Sigmoid colon (tissue), 7 donors: ENCODE results near the gene DMBT1. TPM values are rescaled to one million over a fixed set of nuclear protein-coding genes. Genes with fewer than 3 reads are reported as not detected.

Source experiments
- DNase-seq: peaks from one replicate; pipeline ENCODE4 v3.0.0-alpha.2; 2019
- H3K27ac ChIP-seq, 4 donors: fragments of 200-600 bp; sonication (generic); one replicate each; pipeline ENCODE4 v1.5.1; 2016 to 2019; ENCODE audit warnings: mild to moderate bottlenecking in 1 of 4
- H3K27me3 ChIP-seq, 3 donors: fragments of 200-600 bp; sonication (generic); one replicate each; pipeline ENCODE4 v1.5.1; 2019; ENCODE audit warnings: mild to moderate bottlenecking in 1 of 3
- H3K36me3 ChIP-seq, 4 donors: fragments of 200-600 bp; sonication (generic); one replicate each; pipeline ENCODE4 v1.5.1; 2016 to 2019
- H3K4me1 ChIP-seq, 4 donors: fragments of 200-600 bp; sonication (generic); one replicate each; pipeline ENCODE4 v1.5.1; 2017 to 2019
- H3K4me3 ChIP-seq, 4 donors: fragments of 200-600 bp; sonication (generic); one replicate each; pipeline ENCODE4 v1.5.1; 2017 to 2019; ENCODE audit warnings: mild to moderate bottlenecking in 2 of 4, moderate library complexity in 1 of 4
- H3K9me3 ChIP-seq, 4 donors: fragments of 200-600 bp in 3 of 4; sonication (generic) in 3 of 4; one replicate each; pipeline versions ENCODE4 v1.5.1 to v1.6.1; 2013 to 2019
- CTCF ChIP-seq, 4 experiments: fragments of 450-650 bp in 3 of 4; fragments of 200-600 bp in 1 of 4; IDR thresholded peaks; one replicate each; pipeline ENCODE4 v1.5.1; 2016 to 2019; ENCODE audit warnings: antibody characterized with exemption in 4 of 4, mild to moderate bottlenecking in 3 of 4, moderate library complexity in 2 of 4
- EP300 ChIP-seq, 4 donors: sonication (generic); formaldehyde crosslinking; IDR thresholded peaks; one replicate each; pipeline ENCODE4 v1.6.1; 2017; ENCODE audit warnings: antibody characterized with exemption in 4 of 4
- POLR2A ChIP-seq, 2 donors: fragments of 450-650 bp; IDR thresholded peaks; one replicate each; pipeline ENCODE4 v1.6.1; 2016; ENCODE audit warnings: antibody characterized with exemption in 2 of 2, mild to moderate bottlenecking in 2 of 2, moderate library complexity in 2 of 2
- POLR2AphosphoS5 ChIP-seq, 4 donors: sonication (generic); formaldehyde crosslinking; IDR thresholded peaks; one replicate each; pipeline ENCODE4 v1.6.1; 2017; ENCODE audit warnings: antibody characterized with exemption in 4 of 4
- WGBS, 2 donors: extraction: QIAGEN DNeasy Blood & Tissue Kit; methylation state at CpG; one replicate each; pipeline ENCODE4 v1.1.7; 2013; 5-methylcytosine and 5-hydroxymethylcytosine counted together
- intact Hi-C: fragments of 100-400 bp; cut with DNase I; formaldehyde crosslinking; loops from one replicate; pipeline ENCODE4 v1.15.1; 2023
- polyA plus RNA-seq, 3 donors: library from polyadenylated mRNA; stranded (reverse); fragments of 200-250 nt; gene quantifications; one replicate each; pipeline ENCODE4 v1.2.3, GENCODE V29; 2013
- total RNA-seq, 4 donors: library from RNA; depleted of rRNA; stranded (reverse); fragments of >200 nt; gene quantifications; one replicate each; pipeline ENCODE4 v1.1.0, GENCODE V29; 2016
- donor health status: healthy with polysubstance abuse.
- donor health status: Bipolar disorder and iron deficiency.
- donor health status: healthy.

Gene DMBT1
- total and polyA plus RNA-seq, 7 donors, result under 0.01 to 677 (median 1.2) TPM; not detected in 2

GRCh38 chr10:122551450-122551849 lies 9.1 kb upstream of the DMBT1 start:
- no peaks in the 10 kb centered on the region for H3K4me1 ChIP-seq
- no peaks in the 10 kb centered on the region for H3K36me3 ChIP-seq
- no peaks in the 10 kb centered on the region for H3K27me3 ChIP-seq
- no peaks in the 10 kb centered on the region for H3K9me3 ChIP-seq
- no peak overlapping the region for H3K4me3 ChIP-seq
- no peak for DNase-seq
- no peak overlapping the region for H3K27ac ChIP-seq
- TF ChIP-seq CTCF (IDR thresholded peaks at IDR 0.05) (no peak), POLR2A (IDR thresholded peaks at IDR 0.05) (no peak), POLR2AphosphoS5 (IDR thresholded peaks at IDR 0.05) (no peak), EP300 (IDR thresholded peaks at IDR 0.05) (no peak)
- WGBS, 2 donors, result 63 to 83% methylated on average over 9 of the region's 9 CpGs
- intact Hi-C loops, result no loop called here

- Histone ChIP-seq H3K36me3 (no peaks in the 10 kb centered on the region), H3K27ac (no peak overlapping the region), H3K4me1 (no peaks in the 10 kb centered on the region), H3K9me3 (no peaks in the 10 kb centered on the region), H3K27me3 (peaks cover 0 to 7% (median 0%) of the 10 kb centered on the region in 3 donors), H3K4me3 (no peak overlapping the region)
- TF ChIP-seq EP300 (IDR thresholded peaks at IDR 0.05), result no peak
- TF ChIP-seq POLR2A (IDR thresholded peaks at IDR 0.05), result no peak
- no peak for TF ChIP-seq POLR2AphosphoS5 (IDR thresholded peaks at IDR 0.05)
- TF ChIP-seq CTCF (IDR thresholded peaks at IDR 0.05), result no peak
- DNase-seq, result no peak
- intact Hi-C loops, result no loop called here
- 93 to 94% methylated on average over 6 of the region's 6 CpGs for WGBS, 2 donors
Observed at GRCh38 chr10:122553341-122553740, 7.2 kb upstream of the DMBT1 start.

GRCh38 chr10:122554131-122555036 lies 6.2 kb upstream of the DMBT1 start:
- DNase-seq, result no peak
- H3K27ac ChIP-seq, result no peak overlapping the region
- no peaks in the 10 kb centered on the region for H3K4me1 ChIP-seq
- H3K27me3 ChIP-seq, result peaks cover 0 to 7% (median 0%) of the 10 kb centered on the region in 3 donors
- no peaks in the 10 kb centered on the region for H3K36me3 ChIP-seq
- 83 to 84% methylated on average over 6 of the region's 6 CpGs for WGBS, 2 donors
- H3K9me3 ChIP-seq, result no peaks in the 10 kb centered on the region
- TF ChIP-seq POLR2A (IDR thresholded peaks at IDR 0.05) (no peak), CTCF (IDR thresholded peaks at IDR 0.05) (no peak), POLR2AphosphoS5 (IDR thresholded peaks at IDR 0.05) (no peak), EP300 (IDR thresholded peaks at IDR 0.05) (no peak)
- H3K4me3 ChIP-seq, result no peak overlapping the region
- intact Hi-C loops, result no loop called here

GRCh38 chr10:122555442-122555841 lies 5.1 kb upstream of the DMBT1 start:
- Histone ChIP-seq H3K36me3 (no peaks in the 10 kb centered on the region), H3K27me3 (peaks cover 0 to 7% (median 0%) of the 10 kb centered on the region in 3 donors), H3K27ac (no peak overlapping the region), H3K4me1 (no peaks in the 10 kb centered on the region), H3K9me3 (no peaks in the 10 kb centered on the region), H3K4me3 (no peak overlapping the region)
- DNase-seq, result no peak
- intact Hi-C loops, result no loop called here
- 82 to 84% methylated on average over 3 of the region's 3 CpGs for WGBS, 2 donors
- TF ChIP-seq CTCF (IDR thresholded peaks at IDR 0.05), result no peak
- no peak for TF ChIP-seq POLR2AphosphoS5 (IDR thresholded peaks at IDR 0.05)
- no peak for TF ChIP-seq EP300 (IDR thresholded peaks at IDR 0.05)
- no peak for TF ChIP-seq POLR2A (IDR thresholded peaks at IDR 0.05)
